CMK (cell line): ENCODE measurements around the gene DGLUCY.
"Not testable (repeated sequence)": the region's sequence is repeated elsewhere in the genome, so short reads cannot be mapped to it uniquely, and the experiment has no call there.

Experiments
- DNase-seq: peaks from one replicate; pipeline ENCODE4 v3.0.0-alpha.2; 2010; ENCODE audit warnings: low read depth

Gene DGLUCY

GRCh38 chr14:91113829-91114078, at the start of gene DGLUCY:
Gene DGLUCY (plus strand): TSS chr14:91114073. CDS start chr14:91160295, 46,222 bp downstream.
- DNase-seq, result no peak

DNA sequence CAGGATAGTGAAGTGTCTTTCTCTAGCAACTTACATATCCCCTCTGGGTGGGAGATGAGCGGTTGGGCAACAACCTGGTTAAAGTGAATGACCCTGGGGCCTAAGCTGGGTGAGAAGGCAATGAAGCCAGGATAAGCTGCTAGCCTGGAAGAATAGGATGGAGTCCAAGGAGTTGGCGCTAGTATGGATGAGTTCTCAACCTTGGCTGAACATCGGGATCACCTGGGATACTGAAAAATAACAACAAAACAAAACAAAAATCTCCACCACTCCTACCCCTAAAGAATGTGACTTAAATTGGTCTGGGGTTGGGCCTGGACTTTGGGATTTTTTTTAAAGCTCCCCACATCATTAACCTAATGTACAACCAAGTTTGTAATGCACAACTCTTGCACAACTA, 48.6 kb upstream of the DGLUCY start:
- no peak for DNase-seq

DNA sequence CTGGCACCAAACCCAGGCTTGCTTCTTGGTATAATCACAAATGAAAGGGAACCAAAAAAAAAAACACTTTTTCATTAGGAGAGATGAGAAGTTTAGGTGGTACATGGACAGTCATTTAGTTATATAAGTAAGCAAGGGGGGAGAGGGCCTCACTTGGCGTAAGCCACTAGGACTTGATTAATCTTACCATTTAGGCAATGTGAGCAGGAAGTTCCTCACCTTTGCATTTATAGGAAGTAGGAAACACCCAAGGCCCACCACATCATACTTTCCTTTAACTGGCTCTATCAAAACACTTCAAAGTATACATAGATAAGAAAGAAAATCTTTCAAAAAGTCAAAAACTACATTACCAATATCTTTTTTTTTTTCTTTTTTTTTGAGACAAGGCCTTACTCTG, 46.7 kb upstream of the DGLUCY start:
- no peak for DNase-seq

GRCh38 chr14:91068642-91069041, 45.2 kb upstream of the DGLUCY start:
- DNase-seq, result no peak

DNA sequence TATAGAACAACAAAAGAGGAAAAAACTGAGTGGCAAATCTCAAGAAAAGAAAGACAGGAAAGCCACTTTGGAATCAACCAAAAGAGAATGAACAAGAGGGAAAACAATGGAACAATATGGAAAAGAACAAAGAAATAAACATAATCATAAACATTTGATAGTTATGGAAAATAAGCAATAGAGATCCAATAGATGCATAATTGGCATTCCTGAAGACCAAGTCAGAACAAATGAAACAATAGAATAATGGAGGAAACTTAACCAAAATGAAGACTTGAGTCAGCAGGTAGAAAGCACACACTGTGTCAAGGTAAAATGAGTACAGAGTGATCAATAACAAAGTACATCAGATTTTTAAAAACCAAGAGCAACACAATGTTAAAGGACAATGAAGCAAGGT, 43.3 kb upstream of the DGLUCY start:
- DNase-seq, result no peak

- no peak for DNase-seq
Observed at GRCh38 chr14:91075553-91075952, 38.3 kb upstream of the DGLUCY start.

DNA sequence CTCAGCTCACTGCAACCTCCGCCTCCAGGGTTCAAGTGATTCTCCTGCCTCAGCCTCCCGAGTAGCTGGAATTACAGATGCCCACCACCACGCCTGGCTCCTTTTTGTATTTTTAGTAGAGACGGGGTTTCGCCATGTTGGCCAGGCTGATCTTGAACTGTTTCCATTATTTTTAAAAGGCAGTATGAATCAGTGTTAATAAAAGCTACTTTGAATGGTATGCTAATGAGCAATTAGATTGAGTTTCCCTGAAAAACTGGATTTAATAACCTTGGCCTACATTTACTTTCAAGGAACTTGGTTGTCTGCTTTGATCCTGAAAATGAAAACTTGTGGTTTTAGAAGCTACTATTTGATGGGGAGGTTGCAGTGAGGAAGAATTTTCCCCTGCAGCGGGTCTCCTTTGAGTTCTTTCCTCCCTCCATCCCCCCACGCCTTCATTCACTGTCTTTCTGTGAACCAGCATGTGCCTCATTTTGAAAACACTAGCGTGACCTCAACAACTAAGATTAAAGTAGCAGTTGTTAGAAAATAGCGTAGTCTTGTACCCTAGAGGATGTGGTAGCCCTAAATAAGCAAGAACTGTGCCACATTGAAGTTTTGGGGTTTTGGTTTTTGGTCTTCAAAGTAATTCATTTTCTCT, 35.7 kb upstream of the DGLUCY start:
- DNase-seq, result no peak

DNA sequence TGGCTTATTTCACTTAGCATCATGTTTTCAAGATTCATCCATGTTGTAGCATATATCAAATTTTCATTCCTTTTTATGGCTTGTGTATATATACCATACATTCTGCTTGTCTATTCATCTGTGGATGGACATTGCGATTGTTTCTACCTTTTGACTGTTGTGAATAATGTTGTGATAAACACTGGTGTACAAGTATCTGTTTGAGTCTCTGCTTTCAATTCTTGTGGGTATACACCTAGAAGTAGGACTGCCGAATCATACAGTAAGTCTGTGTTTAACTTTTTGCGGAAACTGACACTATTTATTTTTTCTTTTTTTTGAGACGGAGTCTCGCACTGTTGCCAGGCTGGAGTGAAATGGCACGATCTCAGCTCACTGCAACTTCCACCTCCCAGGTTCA, 33.8 kb upstream of the DGLUCY start:
- no peak for DNase-seq

DNA sequence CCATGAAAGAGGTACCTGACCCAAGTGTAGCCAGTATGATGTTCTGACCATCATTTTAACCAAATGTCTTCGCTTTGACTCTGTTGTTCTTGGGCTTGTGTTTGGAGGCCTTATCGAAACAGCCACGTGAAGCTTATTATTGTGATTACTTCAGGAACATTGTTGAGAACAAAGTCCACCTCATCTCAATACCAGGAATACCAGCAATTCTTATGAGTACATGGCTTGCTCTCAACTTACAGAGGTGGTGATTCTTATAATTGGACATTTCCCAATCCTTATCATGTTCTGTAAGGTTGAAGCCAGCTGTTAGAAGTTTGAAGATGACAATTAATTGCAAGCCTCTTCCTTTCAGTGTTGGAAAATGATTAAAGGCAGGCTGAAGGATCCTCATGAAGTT, 31.6 kb upstream of the DGLUCY start:
- no peak for DNase-seq

- DNase-seq, result no peak
Observed at GRCh38 chr14:91084516-91084915, 29.4 kb upstream of the DGLUCY start.

GRCh38 chr14:91087470-91087869, 26.4 kb upstream of the DGLUCY start:
- DNase-seq, result not testable (repeated sequence)

DNA sequence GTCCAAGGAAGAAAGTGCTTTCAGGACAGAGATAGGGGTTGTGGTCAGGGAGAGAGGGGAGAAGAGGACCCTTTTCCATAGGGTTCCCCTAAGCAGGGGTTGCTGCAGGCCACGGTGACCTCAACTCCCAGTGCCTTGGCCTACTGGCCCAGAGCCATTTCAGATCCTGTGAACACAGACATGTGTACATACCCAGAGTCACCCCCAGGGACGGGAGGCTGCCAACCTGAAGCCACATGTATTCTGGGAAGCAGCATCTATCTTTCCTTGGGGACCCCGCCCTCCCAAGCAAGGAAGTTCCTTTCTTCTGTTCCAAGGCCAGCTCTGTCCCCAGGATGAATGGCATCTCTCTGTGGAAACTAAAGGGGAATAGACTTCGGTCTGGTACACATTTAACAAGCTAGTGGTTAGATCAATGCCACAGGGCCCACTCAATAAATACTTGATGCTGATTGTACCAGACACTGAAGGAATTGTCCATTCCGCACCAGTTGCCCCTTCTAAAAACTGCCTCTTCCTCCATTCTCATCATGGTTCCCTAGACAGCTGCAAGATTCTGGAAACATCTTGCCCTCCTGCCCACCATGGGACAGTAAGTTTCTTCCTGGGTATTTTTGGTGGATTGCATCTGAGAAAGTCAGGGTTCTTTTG, 25.2 kb upstream of the DGLUCY start:
- no peak for DNase-seq

GRCh38 chr14:91089958-91090535, 23.8 kb upstream of the DGLUCY start:
- no peak for DNase-seq

DNA sequence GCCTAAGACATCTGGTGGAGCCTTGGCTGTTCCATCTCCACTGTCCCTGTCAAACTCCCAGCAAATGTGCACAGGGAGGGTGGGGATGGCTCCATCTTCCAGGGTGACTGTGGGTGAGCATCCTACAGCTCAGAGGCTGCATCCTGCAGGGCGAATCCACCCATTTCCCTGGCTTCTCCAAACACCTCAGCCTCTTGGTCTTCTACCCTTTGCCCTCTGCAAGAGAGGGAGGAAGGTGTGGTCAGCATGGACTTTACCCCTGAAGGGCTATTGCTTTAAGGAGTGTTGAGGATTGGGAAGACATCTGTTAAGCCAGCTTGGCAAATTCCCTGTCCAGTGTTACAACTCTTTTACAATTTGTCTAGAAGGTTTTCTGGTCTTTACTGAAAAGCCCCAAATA, 23.1 kb upstream of the DGLUCY start:
- DNase-seq, result no peak

- DNase-seq, result no peak
Observed at GRCh38 chr14:91092073-91092472, 21.8 kb upstream of the DGLUCY start.

GRCh38 chr14:91093743-91094472, 20.0 kb upstream of the DGLUCY start:
- DNase-seq, result not testable (repeated sequence)

- no peak for DNase-seq
Observed at GRCh38 chr14:91094772-91095171, 19.1 kb upstream of the DGLUCY start.

- no peak for DNase-seq
Observed at GRCh38 chr14:91095178-91095577, 18.7 kb upstream of the DGLUCY start.

- not testable (repeated sequence) for DNase-seq
Observed at GRCh38 chr14:91097657-91098056, 16.2 kb upstream of the DGLUCY start.

- no peak for DNase-seq
Observed at GRCh38 chr14:91098591-91098990, 15.3 kb upstream of the DGLUCY start.

- no peak for DNase-seq
Observed at GRCh38 chr14:91100102-91100501, 13.8 kb upstream of the DGLUCY start.

GRCh38 chr14:91103116-91103515, 10.8 kb upstream of the DGLUCY start:
- no peak for DNase-seq

DNA sequence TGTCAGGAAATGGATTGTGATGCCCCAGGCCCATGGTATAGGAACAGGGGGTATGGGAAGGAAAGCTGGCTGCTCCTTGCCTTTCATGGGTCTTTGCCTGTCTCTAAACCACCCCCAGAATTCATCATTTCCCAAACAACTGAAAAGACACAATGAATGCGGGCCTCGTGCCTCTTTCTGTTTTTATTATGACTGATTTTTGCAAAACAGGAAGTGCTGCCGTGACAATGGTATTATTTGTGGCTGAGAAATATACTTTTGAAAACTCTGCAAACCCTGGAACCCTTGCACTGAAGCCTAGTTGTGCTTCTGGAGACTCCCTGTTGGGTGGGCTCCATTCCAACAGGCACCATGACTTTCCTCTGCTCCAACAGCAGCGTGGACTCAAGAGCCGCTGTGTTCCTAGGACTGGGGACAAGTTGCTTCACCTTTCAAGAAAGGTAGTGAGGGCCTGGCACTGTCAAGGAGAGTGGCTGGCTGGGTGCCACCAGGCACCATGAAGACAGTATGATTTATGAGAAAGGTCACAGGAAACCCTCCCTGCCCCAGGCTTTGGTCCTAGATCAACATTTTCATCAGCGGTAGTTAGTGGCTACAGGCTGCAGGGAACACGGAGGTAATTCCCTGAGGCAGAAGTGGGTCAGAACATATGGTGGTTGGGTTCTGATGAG, 4.8 kb upstream of the DGLUCY start:
- no peak for DNase-seq
